SK-N-SH treated with all-trans-retinoic acid at 6 μM for 48 hours (cell line): ENCODE measurements around the gene CRP.

Experiments
- ARNTL ChIP-seq: fragments of 450-650 bp; formaldehyde crosslinking; IDR thresholded peaks from 2 replicates; pipeline ENCODE4 v1.5.0; 2020; ENCODE audit warnings: low read depth, mild to moderate bottlenecking, moderate library complexity, borderline replicate concordance
- CREB5 ChIP-seq: fragments of 250-450 bp; sonication (Bioruptor Pico); IDR thresholded peaks from 2 replicates; pipeline ENCODE4 v1.5.1; 2020; ENCODE audit warnings: low read depth, mild to moderate bottlenecking, moderate library complexity
- CSRNP3 ChIP-seq: fragments of 250-450 bp; sonication (Bioruptor Pico); IDR thresholded peaks from 2 replicates; pipeline ENCODE4 v1.5.1; 2021; ENCODE audit warnings: mild to moderate bottlenecking, moderate library complexity
- ESRRG ChIP-seq: fragments of 250-450 bp; sonication (Bioruptor Pico); IDR thresholded peaks from 2 replicates; pipeline ENCODE4 v1.6.1; 2021; ENCODE audit warnings: mild to moderate bottlenecking
- PATZ1 ChIP-seq: fragments of 250-450 bp; sonication (Bioruptor Pico); IDR thresholded peaks from 2 replicates; pipeline ENCODE4 v1.8.0; 2020; ENCODE audit warnings: mild to moderate bottlenecking, moderate library complexity, borderline replicate concordance
- RARB ChIP-seq: fragments of 250-450 bp; sonication (Bioruptor Pico); IDR thresholded peaks from 2 replicates; pipeline ENCODE4 v1.8.0; 2021; ENCODE audit warnings: mild to moderate bottlenecking, moderate library complexity
- SNAI2 ChIP-seq: fragments of 250-450 bp; sonication (Bioruptor Pico); IDR thresholded peaks from 2 replicates; pipeline ENCODE4 v1.5.0; 2020; ENCODE audit warnings: mild to moderate bottlenecking, moderate library complexity
- TCF4 ChIP-seq: fragments of 250-450 bp; sonication (Bioruptor Pico); IDR thresholded peaks from 2 replicates; pipeline ENCODE4 v1.8.0; 2021; ENCODE audit warnings: mild to moderate bottlenecking, moderate library complexity, borderline replicate concordance
- TSHZ2 ChIP-seq: fragments of 250-450 bp; sonication (Bioruptor Pico); IDR thresholded peaks from 2 replicates; pipeline ENCODE4 v1.5.0; 2020; ENCODE audit warnings: mild to moderate bottlenecking, moderate library complexity
- ZFP30 ChIP-seq: fragments of 450-650 bp; formaldehyde crosslinking; IDR thresholded peaks from 2 replicates; pipeline ENCODE4 v1.5.0; 2022; ENCODE audit warnings: mild to moderate bottlenecking, moderate library complexity
- ZNF565 ChIP-seq: fragments of 450-650 bp; formaldehyde crosslinking; conservative IDR thresholded peaks from 2 replicates; pipeline ENCODE4 v1.5.0; 2020; ENCODE audit warnings: low read depth, mild to moderate bottlenecking, moderate library complexity

- no peak for TF ChIP-seq ZFP30 (CRISPR knock-in tag)
- TF ChIP-seq ESRRG (CRISPR knock-in tag), result no peak
- TF ChIP-seq RARB, result no peak
- TF ChIP-seq TCF4 (CRISPR knock-in tag), result no peak
- no peak for TF ChIP-seq CSRNP3 (CRISPR knock-in tag)
- no peak for TF ChIP-seq PATZ1
- no peak for TF ChIP-seq CREB5 (CRISPR knock-in tag)
- TF ChIP-seq SNAI2 (CRISPR knock-in tag), result no peak
- TF ChIP-seq ZNF565 (CRISPR knock-in tag), result no peak
- no peak for TF ChIP-seq TSHZ2
- no peak for TF ChIP-seq ARNTL (CRISPR knock-in tag)
These were observed 14.7 kb downstream of the CRP start for GRCh38 chr1:159699653-159700052.
